HCT116 (cell line): ENCODE data around the gene KCND3. TPM values are rescaled to one million over a fixed set of nuclear protein-coding genes. Genes with fewer than 3 reads are reported as not detected.

ENCODE experiments used
- ATAC-seq: fragments of 200-7000 bp; cut with Tn5 transposase; 2 replicates; pipeline ENCODE4 v1.9.1; 2020; ENCODE audit warnings: mild to moderate bottlenecking, moderate library complexity
- BruUV-seq: library from RNA; stranded (reverse); fragments of 400-500 nt; replicated peaks from 2 replicates; lab custom pipeline; 2021; lab: Mats Ljungman, UMichigan
- CTCF ChIA-PET: fragments of 300-600 bp; sonication (Branson Sonifier 250); formaldehyde crosslinking; loops from one replicate; lab custom pipeline; 2021; ENCODE audit warnings: antibody characterized with exemption; lab: Charles Lee
- POLR2A ChIA-PET: fragments of 300-600, 350-600 bp; sonication (Branson Sonifier 250); formaldehyde crosslinking; loops from one replicate; lab custom pipeline; 2021; ENCODE audit warnings: antibody characterized with exemption; lab: Charles Lee
- RAD21 ChIA-PET, 2 experiments: fragments of 300-600 bp; sonication (Branson Sonifier 250); formaldehyde crosslinking; loops; one replicate each; lab custom pipeline; 2023; ENCODE audit warnings: low total read pairs in 2 of 2; ENCODE audit not compliant: uncharacterized antibody in 2 of 2, unreplicated experiment in 2 of 2, low non-redundant PET in 1 of 2; lab: Charles Lee
- DNase-seq: peaks from one replicate; pipeline ENCODE4 v3.0.0-alpha.2; 2010; ENCODE audit warnings: low read depth, low spot score
- H2AFZ ChIP-seq: fragments of 200-600 bp; shearing (Covaris generic), sonication (generic); 2 replicates; pipeline ENCODE4 v1.6.1; 2017; ENCODE audit warnings: low read depth, mixed run types, mixed read lengths, antibody characterized with exemption, low read length; ENCODE audit not compliant: poor library complexity, severe bottlenecking
- H3K27ac ChIP-seq: 2 replicates; pipeline ENCODE4 v1.5.1; 2012; ENCODE audit warnings: low read depth, low read length
- H3K27me3 ChIP-seq: fragments of 200-600 bp; sonication (generic); 2 replicates; pipeline ENCODE4 v1.6.1; 2016; ENCODE audit warnings: mixed run types, low read length, mixed read lengths; ENCODE audit not compliant: insufficient read depth
- H3K36me3 ChIP-seq, 2 experiments: fragments of 200-500 bp in 1 of 2; fragments of 200-600 bp in 1 of 2; sonication (Bioruptor generic) in 1 of 2; sonication (generic) in 1 of 2; 2 replicates each; pipeline versions ENCODE4 v1.5.1 to v1.6.1; 2014 to 2016; ENCODE audit warnings: low read length in 2 of 2, inconsistent platforms in 1 of 2, mixed read lengths in 1 of 2, mixed run types in 1 of 2; ENCODE audit not compliant: insufficient read depth in 2 of 2, control insufficient read depth in 1 of 2
- H3K4me1 ChIP-seq, 2 experiments: fragments of 200-600 bp in 1 of 2; sonication (generic) in 1 of 2; 2 replicates each; pipeline versions ENCODE4 v1.5.1 to v1.6.1; 2012 to 2017; ENCODE audit warnings: low read length in 2 of 2, inconsistent platforms in 1 of 2, mild to moderate bottlenecking in 1 of 2, mixed read lengths in 1 of 2, mixed run types in 1 of 2, moderate library complexity in 1 of 2; ENCODE audit not compliant: insufficient read depth in 2 of 2, control insufficient read depth in 1 of 2
- H3K4me2 ChIP-seq: fragments of 200-600 bp; sonication (generic); 2 replicates; pipeline ENCODE4 v1.6.1; 2017; ENCODE audit warnings: mixed run types, low read length, mixed read lengths
- H3K4me3 ChIP-seq, 2 experiments: fragments of 200-600 bp in 1 of 2; sonication (generic) in 1 of 2; replicated peaks in 1 of 2; 2 replicates each; pipeline ENCODE4 v1.5.1; 2011 to 2016; ENCODE audit warnings: low read length in 2 of 2, control low read depth in 1 of 2, low read depth in 1 of 2, mild to moderate bottlenecking in 1 of 2, mixed read lengths in 1 of 2, mixed run types in 1 of 2
- H3K79me2 ChIP-seq: fragments of 200-600 bp; sonication (generic); 2 replicates; pipeline ENCODE4 v1.6.1; 2017; ENCODE audit warnings: mild to moderate bottlenecking, mixed run types, low read length, moderate library complexity, mixed read lengths; ENCODE audit not compliant: insufficient read depth
- H3K9ac ChIP-seq: fragments of 200-600 bp; sonication (generic); 2 replicates; pipeline ENCODE4 v1.6.1; 2016; ENCODE audit warnings: low read length, mixed read lengths
- H3K9me2 ChIP-seq: fragments of 200-600 bp; sonication (generic), shearing (Covaris generic); 2 replicates; pipeline ENCODE4 v1.6.1; 2017; ENCODE audit warnings: mixed run types, mild to moderate bottlenecking, moderate library complexity; ENCODE audit not compliant: insufficient read depth
- H3K9me3 ChIP-seq, 2 experiments: fragments of 200-500 bp in 1 of 2; fragments of 200-600 bp in 1 of 2; sonication (Bioruptor generic) in 1 of 2; sonication (generic) in 1 of 2; 2 replicates each; pipeline ENCODE4 v1.6.1; 2014 to 2017; ENCODE audit warnings: low read length in 2 of 2, mixed read lengths in 2 of 2, inconsistent platforms in 1 of 2, low read depth in 1 of 2, mild to moderate bottlenecking in 1 of 2, mixed run types in 1 of 2, moderate library complexity in 1 of 2; ENCODE audit not compliant: control insufficient read depth in 1 of 2, insufficient read depth in 1 of 2
- H4K20me1 ChIP-seq: fragments of 200-600 bp; sonication (generic), shearing (Covaris generic); 2 replicates; pipeline ENCODE4 v1.6.1; 2017; ENCODE audit warnings: mixed run types, mild to moderate bottlenecking, moderate library complexity; ENCODE audit not compliant: insufficient read depth
- CBX3 ChIP-seq: IDR thresholded peaks from 2 replicates; pipeline ENCODE4 v1.6.1; 2012; ENCODE audit warnings: low read depth
- EGR1 ChIP-seq: IDR thresholded peaks from 2 replicates; pipeline ENCODE4 v1.6.1; 2012; ENCODE audit warnings: low read depth
- EZH2 ChIP-seq: fragments of 200-600 bp; sonication (generic); IDR thresholded peaks from 2 replicates; pipeline ENCODE4 v1.6.1; 2017; ENCODE audit warnings: antibody characterized with exemption, mixed run types
- SP1 ChIP-seq: IDR thresholded peaks from 2 replicates; pipeline ENCODE4 v1.6.1; 2012; ENCODE audit warnings: low read depth
- TCF7L2 ChIP-seq: IDR thresholded peaks from 2 replicates; pipeline ENCODE4 v1.7.0; 2011; ENCODE audit warnings: borderline replicate concordance, inconsistent platforms; ENCODE audit not compliant: insufficient read depth, insufficient read length; ENCODE audit errors: extremely low read depth
- intact Hi-C: fragments of 100-400 bp; cut with micrococcal nuclease; formaldehyde crosslinking; loops from 2 replicates; pipeline ENCODE4 v1.10.0; 2022
- total RNA-seq: library from RNA; stranded (reverse); gene quantifications from one replicate; pipeline ENCODE4 v1.2.1, GENCODE V29; 2021; ENCODE audit not compliant: unreplicated experiment
- TF ChIP-seq, protein P1 (sequence below): IDR thresholded peaks from 2 replicates; pipeline ENCODE4 v1.6.1; 2011; ENCODE audit warnings: mild to moderate bottlenecking, low read length, moderate library complexity; ENCODE audit not compliant: insufficient replicate concordance; ENCODE audit errors: extremely low read depth
- TF ChIP-seq, protein P2 (sequence below): IDR thresholded peaks from 2 replicates; pipeline ENCODE4 v1.6.1; 2012; ENCODE audit warnings: low read depth

The KCND3 gene
- total RNA-seq, 1 experiment from 2014 or later: 0.44 TPM

DNA sequence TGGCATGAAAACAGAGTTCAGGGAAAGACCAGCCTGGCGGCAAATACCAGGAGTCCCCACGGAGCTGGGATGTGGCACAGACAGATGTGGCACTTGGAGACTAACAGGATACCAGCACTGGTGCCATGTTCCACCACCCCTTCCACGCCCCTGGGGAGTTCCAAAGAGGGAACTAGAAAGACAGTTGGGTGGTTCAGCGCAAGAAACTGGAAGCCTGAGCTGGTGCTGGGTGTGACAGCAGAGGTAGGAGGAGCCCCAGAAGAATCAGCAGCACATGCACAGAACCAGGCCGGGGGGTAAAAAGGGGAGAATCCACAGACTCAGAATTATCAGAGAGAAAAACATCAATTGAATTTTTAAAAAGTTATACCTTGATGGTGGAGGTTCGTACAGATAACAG lies 211.4 kb downstream of the KCND3 start:
- H3K9ac ChIP-seq: no peak overlapping the region
- H3K27me3 ChIP-seq: no peaks in the 10 kb centered on the region
- no peaks in the 10 kb centered on the region for H3K79me2 ChIP-seq
- TF ChIP-seq, protein P1, sequence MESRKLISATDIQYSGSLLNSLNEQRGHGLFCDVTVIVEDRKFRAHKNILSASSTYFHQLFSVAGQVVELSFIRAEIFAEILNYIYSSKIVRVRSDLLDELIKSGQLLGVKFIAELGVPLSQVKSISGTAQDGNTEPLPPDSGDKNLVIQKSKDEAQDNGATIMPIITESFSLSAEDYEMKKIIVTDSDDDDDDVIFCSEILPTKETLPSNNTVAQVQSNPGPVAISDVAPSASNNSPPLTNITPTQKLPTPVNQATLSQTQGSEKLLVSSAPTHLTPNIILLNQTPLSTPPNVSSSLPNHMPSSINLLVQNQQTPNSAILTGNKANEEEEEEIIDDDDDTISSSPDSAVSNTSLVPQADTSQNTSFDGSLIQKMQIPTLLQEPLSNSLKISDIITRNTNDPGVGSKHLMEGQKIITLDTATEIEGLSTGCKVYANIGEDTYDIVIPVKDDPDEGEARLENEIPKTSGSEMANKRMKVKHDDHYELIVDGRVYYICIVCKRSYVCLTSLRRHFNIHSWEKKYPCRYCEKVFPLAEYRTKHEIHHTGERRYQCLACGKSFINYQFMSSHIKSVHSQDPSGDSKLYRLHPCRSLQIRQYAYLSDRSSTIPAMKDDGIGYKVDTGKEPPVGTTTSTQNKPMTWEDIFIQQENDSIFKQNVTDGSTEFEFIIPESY: no peak
- no peak for TF ChIP-seq EGR1
- no peak for TF ChIP-seq SP1
- TF ChIP-seq CBX3: no peak
- TF ChIP-seq, protein P2, sequence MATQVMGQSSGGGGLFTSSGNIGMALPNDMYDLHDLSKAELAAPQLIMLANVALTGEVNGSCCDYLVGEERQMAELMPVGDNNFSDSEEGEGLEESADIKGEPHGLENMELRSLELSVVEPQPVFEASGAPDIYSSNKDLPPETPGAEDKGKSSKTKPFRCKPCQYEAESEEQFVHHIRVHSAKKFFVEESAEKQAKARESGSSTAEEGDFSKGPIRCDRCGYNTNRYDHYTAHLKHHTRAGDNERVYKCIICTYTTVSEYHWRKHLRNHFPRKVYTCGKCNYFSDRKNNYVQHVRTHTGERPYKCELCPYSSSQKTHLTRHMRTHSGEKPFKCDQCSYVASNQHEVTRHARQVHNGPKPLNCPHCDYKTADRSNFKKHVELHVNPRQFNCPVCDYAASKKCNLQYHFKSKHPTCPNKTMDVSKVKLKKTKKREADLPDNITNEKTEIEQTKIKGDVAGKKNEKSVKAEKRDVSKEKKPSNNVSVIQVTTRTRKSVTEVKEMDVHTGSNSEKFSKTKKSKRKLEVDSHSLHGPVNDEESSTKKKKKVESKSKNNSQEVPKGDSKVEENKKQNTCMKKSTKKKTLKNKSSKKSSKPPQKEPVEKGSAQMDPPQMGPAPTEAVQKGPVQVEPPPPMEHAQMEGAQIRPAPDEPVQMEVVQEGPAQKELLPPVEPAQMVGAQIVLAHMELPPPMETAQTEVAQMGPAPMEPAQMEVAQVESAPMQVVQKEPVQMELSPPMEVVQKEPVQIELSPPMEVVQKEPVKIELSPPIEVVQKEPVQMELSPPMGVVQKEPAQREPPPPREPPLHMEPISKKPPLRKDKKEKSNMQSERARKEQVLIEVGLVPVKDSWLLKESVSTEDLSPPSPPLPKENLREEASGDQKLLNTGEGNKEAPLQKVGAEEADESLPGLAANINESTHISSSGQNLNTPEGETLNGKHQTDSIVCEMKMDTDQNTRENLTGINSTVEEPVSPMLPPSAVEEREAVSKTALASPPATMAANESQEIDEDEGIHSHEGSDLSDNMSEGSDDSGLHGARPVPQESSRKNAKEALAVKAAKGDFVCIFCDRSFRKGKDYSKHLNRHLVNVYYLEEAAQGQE: no peak
- no peak for TF ChIP-seq EZH2
- TF ChIP-seq TCF7L2: no peak
- ChIA-PET CTCF (no interaction called here), POLR2A (no interaction called here), RAD21 (no interaction called here)
- no peak overlapping the region for H3K27ac ChIP-seq
- no peak overlapping the region for H3K4me3 ChIP-seq
- no peaks in the 10 kb centered on the region for H3K36me3 ChIP-seq
- no TSS peak for BruUV-seq
- H3K4me1 ChIP-seq: no peaks in the 10 kb centered on the region
- H2AFZ ChIP-seq: no peak overlapping the region
- intact Hi-C loops: no loop called here
- DNase-seq (no peak), ATAC-seq (0 out of 2 replicates have a peak, but pooled peaks have one; percentile 14)
- H3K4me2 ChIP-seq: no peak overlapping the region
- H4K20me1 ChIP-seq: no peaks in the 10 kb centered on the region
- no peaks in the 10 kb centered on the region for H3K9me2 ChIP-seq
- no peaks in the 10 kb centered on the region for H3K9me3 ChIP-seq
